ENCODE measurements around the gene PIGQ.

The PIGQ gene

GRCh38 chr16:546909-547770, 22.6 kb upstream of the PIGQ start:
- no peaks in the 10 kb centered on the region for H3K27me3 ChIP-seq (replicated peaks; ENCODE audit: control insufficient read depth, insufficient read depth, low read length, poor library complexity, severe bottlenecking)
- peaks cover 23% of the 10 kb centered on the region for H3K36me3 ChIP-seq (ENCODE audit: control insufficient read depth, insufficient read depth, low read length)
- no peaks in the 10 kb centered on the region for H3K9me3 ChIP-seq (ENCODE audit: control insufficient read depth, low read length)
- H3K27ac ChIP-seq (ENCODE audit: insufficient read depth, low read length, poor library complexity, severe bottlenecking): no peak overlapping the region
- no peak overlapping the region for H3K4me3 ChIP-seq (ENCODE audit: insufficient read depth, low read depth, low read length, poor library complexity, severe bottlenecking)
- H3K4me1 ChIP-seq (ENCODE audit: control insufficient read depth, insufficient read depth, low read length, poor library complexity, severe bottlenecking): peaks cover 3% of the 10 kb centered on the region
- peak in 2 of 3 donors; percentile 19 to 48 for DNase-seq

- no peak overlapping the region for H3K4me3 ChIP-seq (ENCODE audit: insufficient read depth, low read depth, low read length, poor library complexity, severe bottlenecking)
- H3K4me1 ChIP-seq (ENCODE audit: control insufficient read depth, insufficient read depth, low read length, poor library complexity, severe bottlenecking): peaks cover 3% of the 10 kb centered on the region
- no peaks in the 10 kb centered on the region for H3K27me3 ChIP-seq (replicated peaks; ENCODE audit: control insufficient read depth, insufficient read depth, low read length, poor library complexity, severe bottlenecking)
- DNase-seq: no peak
- H3K27ac ChIP-seq (ENCODE audit: insufficient read depth, low read length, poor library complexity, severe bottlenecking): no peak overlapping the region
- H3K9me3 ChIP-seq (ENCODE audit: control insufficient read depth, low read length): no peaks in the 10 kb centered on the region
- H3K36me3 ChIP-seq (ENCODE audit: control insufficient read depth, insufficient read depth, low read length): peaks cover 31% of the 10 kb centered on the region
These were observed 21.2 kb upstream of the PIGQ start for GRCh38 chr16:548586-548985.

GRCh38 chr16:549544-550263, 20.1 kb upstream of the PIGQ start:
- H3K4me3 ChIP-seq (ENCODE audit: insufficient read depth, low read depth, low read length, poor library complexity, severe bottlenecking): no peak overlapping the region

GRCh38 chr16:551210-551609, 18.6 kb upstream of the PIGQ start:
- no peak overlapping the region for H3K27ac ChIP-seq (ENCODE audit: insufficient read depth, low read length, poor library complexity, severe bottlenecking)

More at GRCh38 chr16:549544-550263, 20.1 kb upstream of the PIGQ start:
- Histone ChIP-seq H3K27ac (ENCODE audit: insufficient read depth, low read length, poor library complexity, severe bottlenecking) (no peak overlapping the region), H3K9me3 (ENCODE audit: control insufficient read depth, low read length) (no peaks in the 10 kb centered on the region), H3K36me3 (ENCODE audit: control insufficient read depth, insufficient read depth, low read length) (peaks cover 32% of the 10 kb centered on the region), H3K27me3 (replicated peaks; ENCODE audit: control insufficient read depth, insufficient read depth, low read length, poor library complexity, severe bottlenecking) (no peaks in the 10 kb centered on the region), H3K4me1 (ENCODE audit: control insufficient read depth, insufficient read depth, low read length, poor library complexity, severe bottlenecking) (peaks cover 3% of the 10 kb centered on the region)
- DNase-seq: no peak

GRCh38 chr16:552171-552570, 17.6 kb upstream of the PIGQ start:
- Histone ChIP-seq H3K36me3 (ENCODE audit: control insufficient read depth, insufficient read depth, low read length) (peaks cover 27% of the 10 kb centered on the region), H3K4me3 (ENCODE audit: insufficient read depth, low read depth, low read length, poor library complexity, severe bottlenecking) (no peak overlapping the region), H3K9me3 (ENCODE audit: control insufficient read depth, low read length) (no peaks in the 10 kb centered on the region), H3K27ac (ENCODE audit: insufficient read depth, low read length, poor library complexity, severe bottlenecking) (no peak overlapping the region), H3K27me3 (replicated peaks; ENCODE audit: control insufficient read depth, insufficient read depth, low read length, poor library complexity, severe bottlenecking) (no peaks in the 10 kb centered on the region), H3K4me1 (ENCODE audit: control insufficient read depth, insufficient read depth, low read length, poor library complexity, severe bottlenecking) (peaks cover 3% of the 10 kb centered on the region)
- DNase-seq: no peak

More at GRCh38 chr16:551210-551609, 18.6 kb upstream of the PIGQ start:
- H3K9me3 ChIP-seq (ENCODE audit: control insufficient read depth, low read length): no peaks in the 10 kb centered on the region
- no peak for DNase-seq
- H3K4me3 ChIP-seq (ENCODE audit: insufficient read depth, low read depth, low read length, poor library complexity, severe bottlenecking): no peak overlapping the region
- peaks cover 29% of the 10 kb centered on the region for H3K36me3 ChIP-seq (ENCODE audit: control insufficient read depth, insufficient read depth, low read length)
- no peaks in the 10 kb centered on the region for H3K27me3 ChIP-seq (replicated peaks; ENCODE audit: control insufficient read depth, insufficient read depth, low read length, poor library complexity, severe bottlenecking)
- peaks cover 3% of the 10 kb centered on the region for H3K4me1 ChIP-seq (ENCODE audit: control insufficient read depth, insufficient read depth, low read length, poor library complexity, severe bottlenecking)

- peaks cover 17% of the 10 kb centered on the region for H3K36me3 ChIP-seq (ENCODE audit: control insufficient read depth, insufficient read depth, low read length)
- H3K27me3 ChIP-seq (replicated peaks; ENCODE audit: control insufficient read depth, insufficient read depth, low read length, poor library complexity, severe bottlenecking): peaks cover 3% of the 10 kb centered on the region
- no peaks in the 10 kb centered on the region for H3K9me3 ChIP-seq (ENCODE audit: control insufficient read depth, low read length)
- no peak for DNase-seq
- H3K4me3 ChIP-seq (ENCODE audit: insufficient read depth, low read depth, low read length, poor library complexity, severe bottlenecking): no peak overlapping the region
- no peak overlapping the region for H3K27ac ChIP-seq (ENCODE audit: insufficient read depth, low read length, poor library complexity, severe bottlenecking)
- H3K4me1 ChIP-seq (ENCODE audit: control insufficient read depth, insufficient read depth, low read length, poor library complexity, severe bottlenecking): no peaks in the 10 kb centered on the region
These were observed 16.0 kb upstream of the PIGQ start for GRCh38 chr16:553601-554296.

- peaks cover 17% of the 10 kb centered on the region for H3K36me3 ChIP-seq (ENCODE audit: control insufficient read depth, insufficient read depth, low read length)
- no peak overlapping the region for H3K4me3 ChIP-seq (ENCODE audit: insufficient read depth, low read depth, low read length, poor library complexity, severe bottlenecking)
- DNase-seq: no peak
- no peaks in the 10 kb centered on the region for H3K9me3 ChIP-seq (ENCODE audit: control insufficient read depth, low read length)
- peaks cover 8% of the 10 kb centered on the region for H3K27me3 ChIP-seq (replicated peaks; ENCODE audit: control insufficient read depth, insufficient read depth, low read length, poor library complexity, severe bottlenecking)
- no peaks in the 10 kb centered on the region for H3K4me1 ChIP-seq (ENCODE audit: control insufficient read depth, insufficient read depth, low read length, poor library complexity, severe bottlenecking)
- H3K27ac ChIP-seq (ENCODE audit: insufficient read depth, low read length, poor library complexity, severe bottlenecking): no peak overlapping the region
These were observed 15.5 kb upstream of the PIGQ start for GRCh38 chr16:554297-554621.

- Histone ChIP-seq H3K4me1 (ENCODE audit: control insufficient read depth, insufficient read depth, low read length, poor library complexity, severe bottlenecking) (no peaks in the 10 kb centered on the region), H3K9me3 (ENCODE audit: control insufficient read depth, low read length) (no peaks in the 10 kb centered on the region), H3K4me3 (ENCODE audit: insufficient read depth, low read depth, low read length, poor library complexity, severe bottlenecking) (no peak overlapping the region), H3K36me3 (ENCODE audit: control insufficient read depth, insufficient read depth, low read length) (peaks cover 17% of the 10 kb centered on the region), H3K27me3 (replicated peaks; ENCODE audit: control insufficient read depth, insufficient read depth, low read length, poor library complexity, severe bottlenecking) (peaks cover 13% of the 10 kb centered on the region), H3K27ac (ENCODE audit: insufficient read depth, low read length, poor library complexity, severe bottlenecking) (no peak overlapping the region)
- no peak for DNase-seq
These were observed 15.0 kb upstream of the PIGQ start for GRCh38 chr16:554640-555365.

- no peaks in the 10 kb centered on the region for H3K4me1 ChIP-seq (ENCODE audit: control insufficient read depth, insufficient read depth, low read length, poor library complexity, severe bottlenecking)
- DNase-seq: no peak
- no peak overlapping the region for H3K27ac ChIP-seq (ENCODE audit: insufficient read depth, low read length, poor library complexity, severe bottlenecking)
- peaks cover 16% of the 10 kb centered on the region for H3K27me3 ChIP-seq (replicated peaks; ENCODE audit: control insufficient read depth, insufficient read depth, low read length, poor library complexity, severe bottlenecking)
- H3K4me3 ChIP-seq (ENCODE audit: insufficient read depth, low read depth, low read length, poor library complexity, severe bottlenecking): no peak overlapping the region
- H3K9me3 ChIP-seq (ENCODE audit: control insufficient read depth, low read length): no peaks in the 10 kb centered on the region
- H3K36me3 ChIP-seq (ENCODE audit: control insufficient read depth, insufficient read depth, low read length): peaks cover 17% of the 10 kb centered on the region
These were observed 14.0 kb upstream of the PIGQ start for GRCh38 chr16:555528-556473.

Measured in effector memory CD4-positive, alpha-beta T cell (primary cell).